ENCODE results near the gene ADCYAP1R1. TPM values are rescaled to one million over a fixed set of nuclear protein-coding genes. Genes with fewer than 3 reads are reported as not detected.

The ADCYAP1R1 gene
- 4.0 TPM for polyA plus RNA-seq (2013, experiment 1 of 2)
- 3.9 TPM for polyA plus RNA-seq (2013, experiment 2 of 2)

- DNase-seq (ENCODE audit: low spot score): peak; percentile 58
- Histone ChIP-seq H2AFZ (ENCODE audit: low read length) (peak within 1 kb of the TSS; percentile 87), H2BK12ac (ENCODE audit: low read length) (no peak within 1 kb of the TSS), H3K4ac (ENCODE audit: low read length) (peak within 1 kb of the TSS; percentile 13), H2AK5ac (ENCODE audit: low read depth, low read length) (peak within 1 kb of the TSS; percentile 51), H3K4me2 (ENCODE audit: insufficient read depth, low read length, poor library complexity, severe bottlenecking) (peak within 1 kb of the TSS; percentile 99), H3K4me1 (ENCODE audit: control insufficient read depth in 2 of 2, insufficient read depth in 1 of 2, low read depth in 1 of 2, low read length in 2 of 2) (peaks cover 3 to 9% of the 10 kb centered on the region in 2 donors), H3K23ac (ENCODE audit: low read depth, low read length, poor library complexity) (peak within 1 kb of the TSS; percentile 69), H4K8ac (ENCODE audit: low read depth, low read length) (no peak within 1 kb of the TSS), H4K91ac (ENCODE audit: low read depth, low read length, poor library complexity) (no peak within 1 kb of the TSS), H3K9ac (ENCODE audit: low read depth, low read length, poor library complexity) (peak within 1 kb of the TSS; percentile 85), H2BK5ac (ENCODE audit: low read length) (no peak within 1 kb of the TSS), H2BK15ac (ENCODE audit: low read length) (peak within 1 kb of the TSS; percentile 40), H2BK120ac (ENCODE audit: low read depth, low read length) (peak within 1 kb of the TSS; percentile 11), H3K9me3 (replicated peaks in 1 of 2; ENCODE audit: control insufficient read depth in 2 of 2, insufficient read depth in 1 of 2, low read depth in 1 of 2, low read length in 2 of 2) (no peaks in the 10 kb centered on the region), H3K18ac (ENCODE audit: low read length) (peak within 1 kb of the TSS; percentile 98), H3K36me3 (replicated peaks in 1 of 2; ENCODE audit: control insufficient read depth in 2 of 2, insufficient read depth in 2 of 2, low read length in 2 of 2) (no peaks in the 10 kb centered on the region), H3K27me3 (ENCODE audit: control insufficient read depth in 3 of 3, insufficient read depth in 3 of 3, low read depth in 1 of 3, low read length in 3 of 3) (peaks cover 7 to 59% (median 38%) of the 10 kb centered on the region in 3 experiments), H3K27ac (replicated peaks; ENCODE audit: low read length) (no peak within 1 kb of the TSS), H3K4me3 (ENCODE audit: low read length in 2 of 2) (peak within 1 kb of the TSS; percentile 39 to 84), H3K14ac (ENCODE audit: low read length) (peak within 1 kb of the TSS; percentile 41), H3K79me1 (ENCODE audit: low read depth, low read length) (no peaks in the 10 kb centered on the region)
- WGBS, 2 donors (ENCODE audit: extremely low coverage in 2 of 2, insufficient read length in 2 of 2, insufficient replicate concordance in 1 of 2): no CpG with 5 or more reads among the region's 56 CpGs
Measured at GRCh38 chr7:31051598-31052486, at the start of gene ADCYAP1R1. Gene ADCYAP1R1 (plus strand): TSS chr7:31052308. CDS start chr7:31063265, 10,957 bp downstream.

GRCh38 chr7:31003097-31003496 lies 49.0 kb upstream of the ADCYAP1R1 start:
- WGBS, 2 donors (ENCODE audit: extremely low coverage in 2 of 2, insufficient read length in 2 of 2, insufficient replicate concordance in 1 of 2): no CpG with 5 or more reads among the region's 2 CpGs
- Histone ChIP-seq H3K9ac (ENCODE audit: low read depth, low read length, poor library complexity) (no peak overlapping the region), H2BK15ac (ENCODE audit: low read length) (no peak overlapping the region)

GRCh38 chr7:31003721-31004120 lies 48.4 kb upstream of the ADCYAP1R1 start:
- Histone ChIP-seq H3K4ac (ENCODE audit: low read length) (no peak overlapping the region), H4K91ac (ENCODE audit: low read depth, low read length, poor library complexity) (no peak overlapping the region), H3K18ac (ENCODE audit: low read length) (no peak overlapping the region), H2AFZ (ENCODE audit: low read length) (no peak overlapping the region), H3K14ac (ENCODE audit: low read length) (no peak overlapping the region), H3K4me2 (ENCODE audit: insufficient read depth, low read length, poor library complexity, severe bottlenecking) (no peak overlapping the region), H2BK5ac (ENCODE audit: low read length) (no peak overlapping the region), H2BK120ac (ENCODE audit: low read depth, low read length) (no peak overlapping the region), H3K4me3 (ENCODE audit: low read length in 2 of 2) (no peak overlapping the region), H3K27ac (replicated peaks; ENCODE audit: low read length) (no peak overlapping the region), H3K23ac (ENCODE audit: low read depth, low read length, poor library complexity) (no peak overlapping the region), H3K36me3 (replicated peaks in 1 of 2; ENCODE audit: control insufficient read depth in 2 of 2, insufficient read depth in 2 of 2, low read length in 2 of 2) (no peaks in the 10 kb centered on the region), H2BK15ac (ENCODE audit: low read length) (no peak overlapping the region), H3K4me1 (ENCODE audit: control insufficient read depth in 2 of 2, insufficient read depth in 1 of 2, low read depth in 1 of 2, low read length in 2 of 2) (no peaks in the 10 kb centered on the region), H3K9me3 (replicated peaks in 1 of 2; ENCODE audit: control insufficient read depth in 2 of 2, insufficient read depth in 1 of 2, low read depth in 1 of 2, low read length in 2 of 2) (peaks cover 0 to 7% of the 10 kb centered on the region in 2 donors), H3K9ac (ENCODE audit: low read depth, low read length, poor library complexity) (no peak overlapping the region), H4K8ac (ENCODE audit: low read depth, low read length) (no peak overlapping the region), H2AK5ac (ENCODE audit: low read depth, low read length) (no peak overlapping the region), H3K27me3 (ENCODE audit: control insufficient read depth in 3 of 3, insufficient read depth in 3 of 3, low read depth in 1 of 3, low read length in 3 of 3) (peaks cover 0 to 3% (median 0%) of the 10 kb centered on the region in 3 experiments), H2BK12ac (ENCODE audit: low read length) (no peak overlapping the region), H3K79me1 (ENCODE audit: low read depth, low read length) (no peaks in the 10 kb centered on the region)
- no peak for DNase-seq (ENCODE audit: low spot score)
- no CpG with 5 or more reads among the region's 6 CpGs for WGBS, 2 donors (ENCODE audit: extremely low coverage in 2 of 2, insufficient read length in 2 of 2, insufficient replicate concordance in 1 of 2)

More at GRCh38 chr7:31003097-31003496, 49.0 kb upstream of the ADCYAP1R1 start:
- no peaks in the 10 kb centered on the region for H3K27me3 ChIP-seq (ENCODE audit: control insufficient read depth in 3 of 3, insufficient read depth in 3 of 3, low read depth in 1 of 3, low read length in 3 of 3)
- H2AK5ac ChIP-seq (ENCODE audit: low read depth, low read length): no peak overlapping the region
- H3K4me2 ChIP-seq (ENCODE audit: insufficient read depth, low read length, poor library complexity, severe bottlenecking): no peak overlapping the region
- no peak overlapping the region for H4K8ac ChIP-seq (ENCODE audit: low read depth, low read length)
- H2BK5ac ChIP-seq (ENCODE audit: low read length): no peak overlapping the region
- no peak overlapping the region for H3K18ac ChIP-seq (ENCODE audit: low read length)
- H3K14ac ChIP-seq (ENCODE audit: low read length): no peak overlapping the region
- no peak overlapping the region for H2AFZ ChIP-seq (ENCODE audit: low read length)
- no peak for DNase-seq (ENCODE audit: low spot score)
- no peaks in the 10 kb centered on the region for H3K4me1 ChIP-seq (ENCODE audit: control insufficient read depth in 2 of 2, insufficient read depth in 1 of 2, low read depth in 1 of 2, low read length in 2 of 2)
- no peak overlapping the region for H3K27ac ChIP-seq (replicated peaks; ENCODE audit: low read length)
- no peaks in the 10 kb centered on the region for H3K79me1 ChIP-seq (ENCODE audit: low read depth, low read length)
- H3K23ac ChIP-seq (ENCODE audit: low read depth, low read length, poor library complexity): no peak overlapping the region
- H2BK120ac ChIP-seq (ENCODE audit: low read depth, low read length): no peak overlapping the region
- no peaks in the 10 kb centered on the region for H3K36me3 ChIP-seq (replicated peaks in 1 of 2; ENCODE audit: control insufficient read depth in 2 of 2, insufficient read depth in 2 of 2, low read length in 2 of 2)
- H3K4me3 ChIP-seq (ENCODE audit: low read length in 2 of 2): no peak overlapping the region
- H3K4ac ChIP-seq (ENCODE audit: low read length): no peak overlapping the region
- H2BK12ac ChIP-seq (ENCODE audit: low read length): no peak overlapping the region
- no peak overlapping the region for H4K91ac ChIP-seq (ENCODE audit: low read depth, low read length, poor library complexity)
- peaks cover 0 to 7% of the 10 kb centered on the region in 2 donors for H3K9me3 ChIP-seq (replicated peaks in 1 of 2; ENCODE audit: control insufficient read depth in 2 of 2, insufficient read depth in 1 of 2, low read depth in 1 of 2, low read length in 2 of 2)

GRCh38 chr7:31004393-31004792 lies 47.7 kb upstream of the ADCYAP1R1 start:
- H2AK5ac ChIP-seq (ENCODE audit: low read depth, low read length): no peak overlapping the region
- peaks cover 0 to 7% of the 10 kb centered on the region in 2 donors for H3K9me3 ChIP-seq (replicated peaks in 1 of 2; ENCODE audit: control insufficient read depth in 2 of 2, insufficient read depth in 1 of 2, low read depth in 1 of 2, low read length in 2 of 2)
- H2BK120ac ChIP-seq (ENCODE audit: low read depth, low read length): no peak overlapping the region
- H3K14ac ChIP-seq (ENCODE audit: low read length): no peak overlapping the region
- no peaks in the 10 kb centered on the region for H3K79me1 ChIP-seq (ENCODE audit: low read depth, low read length)
- no peak overlapping the region for H2BK15ac ChIP-seq (ENCODE audit: low read length)
- no peaks in the 10 kb centered on the region for H3K4me1 ChIP-seq (ENCODE audit: control insufficient read depth in 2 of 2, insufficient read depth in 1 of 2, low read depth in 1 of 2, low read length in 2 of 2)
- H3K4ac ChIP-seq (ENCODE audit: low read length): no peak overlapping the region
- no peak overlapping the region for H3K23ac ChIP-seq (ENCODE audit: low read depth, low read length, poor library complexity)
- no CpG with 5 or more reads among the region's 1 CpG for WGBS, 2 donors (ENCODE audit: extremely low coverage in 2 of 2, insufficient read length in 2 of 2, insufficient replicate concordance in 1 of 2)
- no peak overlapping the region for H3K4me3 ChIP-seq (ENCODE audit: low read length in 2 of 2)
- H3K18ac ChIP-seq (ENCODE audit: low read length): no peak overlapping the region
- H3K36me3 ChIP-seq (replicated peaks in 1 of 2; ENCODE audit: control insufficient read depth in 2 of 2, insufficient read depth in 2 of 2, low read length in 2 of 2): no peaks in the 10 kb centered on the region
- DNase-seq (ENCODE audit: low spot score): no peak
- H2BK5ac ChIP-seq (ENCODE audit: low read length): no peak overlapping the region
- peaks cover 0 to 3% (median 0%) of the 10 kb centered on the region in 3 experiments for H3K27me3 ChIP-seq (ENCODE audit: control insufficient read depth in 3 of 3, insufficient read depth in 3 of 3, low read depth in 1 of 3, low read length in 3 of 3)
- H3K9ac ChIP-seq (ENCODE audit: low read depth, low read length, poor library complexity): no peak overlapping the region
- H3K27ac ChIP-seq (replicated peaks; ENCODE audit: low read length): no peak overlapping the region
- H3K4me2 ChIP-seq (ENCODE audit: insufficient read depth, low read length, poor library complexity, severe bottlenecking): no peak overlapping the region
- no peak overlapping the region for H2AFZ ChIP-seq (ENCODE audit: low read length)
- H4K91ac ChIP-seq (ENCODE audit: low read depth, low read length, poor library complexity): no peak overlapping the region
- no peak overlapping the region for H2BK12ac ChIP-seq (ENCODE audit: low read length)
- no peak overlapping the region for H4K8ac ChIP-seq (ENCODE audit: low read depth, low read length)

Data from neuronal stem cell (in vitro differentiated cells).